ENCODE measurements around the gene GAS2. TPM values are rescaled to one million over a fixed set of nuclear protein-coding genes. Genes with fewer than 3 reads are reported as not detected.

Gene GAS2
- total RNA-seq, 1 donor from 2014 or later: 3.4 TPM

GRCh38 chr11:22851477-22851876, 185.1 kb downstream of the GAS2 start:
- Mint-ChIP-seq H3K27me3 (ENCODE audit: low read depth) (no peaks in the 10 kb centered on the region), H3K9me3 (peaks cover 18% of the 10 kb centered on the region)

GRCh38 chr11:22859756-22860155, 193.3 kb downstream of the GAS2 start:
- H3K9me3 Mint-ChIP-seq: no peaks in the 10 kb centered on the region
- no peak for DNase-seq (ENCODE audit: low read depth, low spot score)
- H3K4me3 Mint-ChIP-seq: no peak overlapping the region
- H3K36me3 Mint-ChIP-seq (ENCODE audit: low read depth): no peaks in the 10 kb centered on the region
- no peak overlapping the region for H3K27ac Mint-ChIP-seq (ENCODE audit: unreplicated experiment)
- TF ChIP-seq, protein P1, sequence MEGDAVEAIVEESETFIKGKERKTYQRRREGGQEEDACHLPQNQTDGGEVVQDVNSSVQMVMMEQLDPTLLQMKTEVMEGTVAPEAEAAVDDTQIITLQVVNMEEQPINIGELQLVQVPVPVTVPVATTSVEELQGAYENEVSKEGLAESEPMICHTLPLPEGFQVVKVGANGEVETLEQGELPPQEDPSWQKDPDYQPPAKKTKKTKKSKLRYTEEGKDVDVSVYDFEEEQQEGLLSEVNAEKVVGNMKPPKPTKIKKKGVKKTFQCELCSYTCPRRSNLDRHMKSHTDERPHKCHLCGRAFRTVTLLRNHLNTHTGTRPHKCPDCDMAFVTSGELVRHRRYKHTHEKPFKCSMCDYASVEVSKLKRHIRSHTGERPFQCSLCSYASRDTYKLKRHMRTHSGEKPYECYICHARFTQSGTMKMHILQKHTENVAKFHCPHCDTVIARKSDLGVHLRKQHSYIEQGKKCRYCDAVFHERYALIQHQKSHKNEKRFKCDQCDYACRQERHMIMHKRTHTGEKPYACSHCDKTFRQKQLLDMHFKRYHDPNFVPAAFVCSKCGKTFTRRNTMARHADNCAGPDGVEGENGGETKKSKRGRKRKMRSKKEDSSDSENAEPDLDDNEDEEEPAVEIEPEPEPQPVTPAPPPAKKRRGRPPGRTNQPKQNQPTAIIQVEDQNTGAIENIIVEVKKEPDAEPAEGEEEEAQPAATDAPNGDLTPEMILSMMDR (conservative IDR thresholded peaks at IDR 0.05): no peak
- H3K27me3 Mint-ChIP-seq (ENCODE audit: low read depth): no peaks in the 10 kb centered on the region
- H3K4me1 Mint-ChIP-seq: no peaks in the 10 kb centered on the region

More at GRCh38 chr11:22851477-22851876, 185.1 kb downstream of the GAS2 start:
- no peak overlapping the region for H3K4me3 Mint-ChIP-seq
- H3K36me3 Mint-ChIP-seq (ENCODE audit: low read depth): no peaks in the 10 kb centered on the region
- TF ChIP-seq, protein P1 (conservative IDR thresholded peaks at IDR 0.05): no peak
- no peak for DNase-seq (ENCODE audit: low read depth, low spot score)
- no peaks in the 10 kb centered on the region for H3K4me1 Mint-ChIP-seq
- H3K27ac Mint-ChIP-seq (ENCODE audit: unreplicated experiment): no peak overlapping the region

DNA sequence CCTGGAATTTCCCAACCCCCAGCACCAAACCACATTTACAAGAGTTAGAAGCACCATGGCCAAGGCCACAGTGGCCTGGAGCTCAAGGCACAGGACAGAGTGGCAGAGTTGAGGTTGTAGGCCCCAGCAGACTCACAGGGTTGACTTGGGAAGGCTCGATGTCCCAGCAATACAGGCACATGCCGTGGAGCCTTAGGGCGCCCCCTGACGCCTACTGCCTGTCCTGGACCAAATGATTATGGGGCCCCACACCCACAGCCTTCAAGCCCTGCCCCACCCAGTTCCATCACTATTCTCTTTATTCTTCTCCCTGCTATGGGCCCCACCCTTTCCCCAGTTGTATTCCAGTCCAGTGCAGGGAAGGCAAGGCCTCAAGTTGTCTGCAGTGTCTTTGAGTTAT, 193.8 kb downstream of the GAS2 start, which contains the start of gene CCDC179:
Gene CCDC179 (minus strand): TSS at position 234 of the 400 bp plus-strand sequence. CDS start 53 bp downstream, at position 181.
- Mint-ChIP-seq H3K27ac (ENCODE audit: unreplicated experiment) (no peak within 1 kb of the TSS), H3K4me1 (no peaks in the 10 kb centered on the region), H3K27me3 (ENCODE audit: low read depth) (no peaks in the 10 kb centered on the region), H3K9me3 (no peaks in the 10 kb centered on the region), H3K36me3 (ENCODE audit: low read depth) (no peaks in the 10 kb centered on the region), H3K4me3 (no peak within 1 kb of the TSS)
- DNase-seq (ENCODE audit: low read depth, low spot score): no peak
- TF ChIP-seq, protein P1 (conservative IDR thresholded peaks at IDR 0.05): no peak

Other genes with a start within 250 kb of the GAS2 start
- gene FANCF, start 40.8 kb upstream of the GAS2 start, total RNA-seq: 20.1 and 20.3 TPM in 2 replicates
- gene SVIP, start 163.2 kb downstream of the GAS2 start, total RNA-seq: 32.5 and 36.7 TPM in 2 replicates
- not detected in 2 replicates for gene CCDC179, start 193.9 kb downstream of the GAS2 start, total RNA-seq